NOMO-1 treated with dmso at 0.1 percent for 144 hours (cell line): ENCODE results near the gene PSMD12.
A peak's percentile ranks its signal among the peaks of the same experiment; 100 is the strongest.
"Not testable (repeated sequence)": the region's sequence is repeated elsewhere in the genome, so short reads cannot be mapped to it uniquely, and the experiment has no call there.

Experiments
- DNase-seq: peaks from one replicate; lab custom pipeline; 2025; ENCODE audit not compliant: unreplicated experiment; lab: John Stamatoyannopoulos, UW

PSMD12 gene

DNA sequence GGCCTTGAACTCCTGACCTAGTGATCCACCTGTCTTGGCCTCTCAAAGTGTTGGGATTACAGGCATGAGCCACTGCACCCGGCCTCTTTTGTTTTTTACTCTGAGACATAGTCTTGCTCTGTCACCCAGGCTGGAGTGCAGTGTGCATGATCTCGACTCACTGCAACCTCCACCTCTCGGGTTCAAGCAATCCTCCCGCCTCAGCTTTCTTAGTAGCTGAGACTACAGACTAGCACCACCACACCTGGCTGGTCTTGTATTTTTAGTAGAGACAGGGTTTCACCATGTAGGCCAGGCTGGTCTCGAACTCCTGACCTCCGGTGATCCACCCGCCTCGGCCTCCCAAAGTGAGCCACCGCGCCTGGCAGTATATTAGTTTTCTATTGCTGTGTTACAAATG is 22.2 kb upstream of the PSMD12 start:
- DNase-seq, result not testable (repeated sequence)

DNA sequence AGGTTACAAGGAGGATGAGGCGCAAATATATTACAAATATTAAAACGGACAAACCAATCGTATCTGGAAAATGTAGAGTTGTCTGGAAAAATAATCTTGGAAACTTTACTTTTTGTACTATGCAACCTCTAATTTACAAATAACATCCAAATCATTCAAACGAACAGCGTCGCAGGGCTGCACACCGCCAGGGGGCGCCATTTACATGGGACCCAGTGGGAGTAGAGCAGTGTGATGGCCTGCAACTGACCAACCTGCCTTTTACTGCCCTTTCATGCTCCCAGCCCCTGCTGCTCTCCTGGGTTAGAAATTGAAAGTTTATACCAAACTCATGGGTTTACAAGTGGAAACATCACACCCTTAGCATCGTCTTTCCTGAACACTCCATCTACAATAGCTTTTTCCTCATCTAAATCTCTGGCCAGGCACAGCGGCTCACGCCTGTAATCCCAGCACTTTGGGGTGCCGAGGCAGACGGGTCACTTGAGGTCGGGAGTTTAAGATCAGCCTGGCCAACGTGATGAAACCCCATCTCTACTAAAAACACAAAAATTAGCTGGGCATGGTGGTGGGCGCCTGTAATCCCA is 20.7 kb upstream of the PSMD12 start:
- DNase-seq, result peak; percentile 5

DNA sequence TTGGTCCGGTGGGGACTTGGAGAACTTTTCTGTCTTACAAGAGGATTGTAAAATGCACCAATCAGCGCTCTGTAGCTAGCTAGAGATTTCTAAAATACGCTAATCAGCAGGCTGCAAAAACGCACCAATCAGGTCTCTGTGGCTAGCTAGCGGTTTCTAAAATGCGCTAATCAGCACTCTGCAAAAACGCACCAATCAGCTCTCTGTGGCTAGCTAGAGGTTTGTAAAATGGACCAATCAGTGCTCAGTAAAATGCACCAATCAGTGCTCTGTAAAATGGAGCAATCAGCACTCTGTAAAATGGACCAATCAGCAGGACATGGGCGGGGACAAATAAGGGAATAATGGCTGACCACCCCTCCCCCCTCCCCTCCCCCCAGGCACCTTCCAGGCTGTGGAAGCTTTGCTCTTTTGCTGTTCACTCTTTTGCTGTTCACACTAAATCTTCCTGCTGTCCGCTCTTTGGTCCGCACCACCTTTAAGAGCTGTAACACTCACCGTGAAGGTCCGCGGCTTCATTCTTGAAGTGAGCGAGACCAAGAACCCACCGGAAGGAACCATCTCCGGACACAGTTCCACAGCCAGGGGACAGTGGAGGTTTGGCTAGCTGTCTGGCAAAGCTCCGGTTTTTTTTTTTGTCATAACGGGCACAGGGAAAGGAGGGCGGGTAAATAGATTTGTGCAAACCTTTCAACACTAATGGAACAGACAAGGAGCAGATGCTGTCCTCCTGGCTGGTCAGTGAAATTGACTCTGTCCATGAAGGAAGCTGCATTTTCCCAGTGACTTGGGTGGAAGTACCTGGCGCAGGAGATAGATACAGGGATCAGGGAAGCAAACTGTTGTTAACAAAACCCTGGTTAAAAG is 19.0 kb upstream of the PSMD12 start:
- DNase-seq, result no peak

DNA sequence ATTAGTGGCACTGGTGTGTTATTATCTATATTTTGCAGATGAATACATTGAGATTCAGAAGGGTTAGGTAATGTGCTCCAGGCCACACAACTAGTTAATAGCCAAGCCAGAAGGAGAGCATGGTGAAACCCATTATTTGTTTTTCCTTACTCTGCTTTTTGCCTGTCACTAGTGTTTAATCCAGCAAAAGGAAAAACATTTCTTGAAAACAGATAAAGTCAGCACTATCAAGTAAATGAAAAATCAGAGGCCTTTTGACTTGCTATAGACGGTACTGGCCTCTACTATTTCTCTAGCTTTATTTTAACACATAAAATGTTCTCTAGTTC is 15.5 kb upstream of the PSMD12 start:
- DNase-seq, result no peak

DNA sequence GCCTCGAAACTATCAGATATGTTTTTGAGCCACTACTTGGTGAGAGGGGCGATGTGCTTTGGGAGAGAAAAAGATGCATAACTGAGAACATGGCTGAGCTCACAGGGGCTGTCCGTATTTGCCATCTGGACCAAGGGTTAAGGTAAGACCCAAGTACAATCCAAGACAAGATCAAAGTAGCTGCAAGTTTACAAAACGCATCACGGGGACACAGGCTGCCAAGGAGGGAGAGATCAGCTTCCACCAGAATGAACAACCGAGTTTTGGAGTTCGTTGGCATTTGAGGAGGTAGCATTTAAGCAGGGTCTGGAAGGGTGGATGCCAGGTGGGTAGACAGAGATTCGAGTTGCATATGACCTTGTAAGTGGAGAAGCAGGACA is 12.9 kb upstream of the PSMD12 start:
- DNase-seq, result no peak

DNA sequence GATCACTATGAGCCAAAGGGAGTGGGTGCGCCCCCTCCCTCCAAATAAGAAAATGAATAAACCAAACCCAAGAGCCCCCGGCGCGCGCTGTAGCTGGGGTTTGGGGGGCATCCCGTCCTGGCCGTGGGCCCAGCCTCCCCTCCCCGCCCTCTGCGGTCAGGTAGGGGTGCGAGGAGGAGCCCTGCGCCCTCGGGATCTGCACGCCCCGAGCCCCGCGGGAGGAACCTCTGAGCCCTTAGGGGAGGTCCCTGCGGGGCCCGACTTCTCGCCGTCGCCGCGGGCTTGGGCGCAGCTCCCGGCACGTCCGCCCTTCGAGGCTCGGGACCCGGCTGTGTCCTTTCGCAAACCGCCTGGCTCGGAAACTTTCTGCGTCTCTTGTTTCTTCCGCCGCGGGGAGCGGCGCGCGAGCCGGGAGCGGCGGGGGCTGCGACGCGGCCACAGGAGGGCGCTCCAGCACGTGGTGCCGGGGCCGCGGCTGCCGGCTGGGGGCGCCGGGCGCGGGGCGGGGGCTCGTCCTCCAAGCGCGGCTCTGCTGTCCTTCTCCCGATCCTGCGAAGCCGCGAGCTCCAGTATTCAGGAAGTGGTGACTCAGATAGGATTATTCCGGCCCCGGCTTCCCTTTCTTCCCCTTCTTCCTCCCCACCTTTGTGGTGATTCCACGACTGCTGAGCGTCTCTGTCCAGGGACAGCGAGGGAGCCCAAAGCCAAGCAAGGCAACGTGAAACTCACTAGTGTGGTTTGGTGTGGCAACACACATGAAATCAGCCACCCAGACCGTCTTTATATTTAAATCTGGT is 12.3 kb upstream of the PSMD12 start:
- peak; percentile 58 for DNase-seq

DNA sequence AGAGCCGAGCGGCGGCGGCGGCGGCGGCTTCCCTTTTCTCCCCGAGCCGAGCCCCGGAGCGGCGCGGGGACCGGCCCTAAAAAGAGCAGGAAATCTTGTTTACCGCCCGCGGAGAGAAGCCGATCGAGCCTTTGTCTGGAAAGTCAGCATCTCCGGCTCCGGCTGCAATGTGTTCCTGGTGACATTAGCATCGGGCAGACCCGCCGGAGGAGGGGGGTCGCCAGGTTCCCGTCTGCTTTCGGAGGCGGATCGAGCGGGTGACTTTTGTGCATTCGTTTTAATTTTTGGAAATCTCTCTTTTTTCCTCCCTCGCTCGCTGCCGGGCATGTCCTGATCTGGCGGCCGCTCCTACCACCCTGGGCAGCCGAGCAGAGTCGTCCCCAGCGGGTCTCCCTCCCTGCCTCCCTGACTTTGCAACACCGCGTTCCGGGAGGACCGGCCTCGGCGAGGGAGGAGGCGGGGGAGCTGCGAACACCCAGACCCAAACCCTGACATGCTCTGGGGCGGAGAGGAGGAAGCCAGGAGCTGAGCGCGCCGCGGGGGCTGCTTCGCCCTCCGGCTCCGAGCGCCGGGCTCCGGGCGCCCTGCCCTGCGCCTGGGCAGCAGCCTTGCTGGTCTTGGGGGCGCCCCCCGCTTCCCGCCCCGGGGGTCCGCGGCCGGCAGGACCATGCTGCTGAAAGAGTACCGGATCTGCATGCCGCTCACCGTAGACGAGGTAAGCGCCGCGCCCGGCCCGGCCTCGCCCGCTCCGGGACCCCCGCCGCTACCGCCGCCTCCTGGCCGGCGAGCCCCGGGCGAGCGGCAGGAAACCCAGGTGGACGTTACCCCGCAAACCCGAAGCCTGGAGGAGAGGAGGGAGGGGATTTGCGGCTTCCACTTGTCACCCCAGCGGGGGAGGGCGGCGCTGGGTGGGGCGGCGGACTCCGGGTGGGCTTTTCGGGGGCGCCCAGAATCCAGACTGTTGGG is 11.4 kb upstream of the PSMD12 start:
- no peak for DNase-seq

DNA sequence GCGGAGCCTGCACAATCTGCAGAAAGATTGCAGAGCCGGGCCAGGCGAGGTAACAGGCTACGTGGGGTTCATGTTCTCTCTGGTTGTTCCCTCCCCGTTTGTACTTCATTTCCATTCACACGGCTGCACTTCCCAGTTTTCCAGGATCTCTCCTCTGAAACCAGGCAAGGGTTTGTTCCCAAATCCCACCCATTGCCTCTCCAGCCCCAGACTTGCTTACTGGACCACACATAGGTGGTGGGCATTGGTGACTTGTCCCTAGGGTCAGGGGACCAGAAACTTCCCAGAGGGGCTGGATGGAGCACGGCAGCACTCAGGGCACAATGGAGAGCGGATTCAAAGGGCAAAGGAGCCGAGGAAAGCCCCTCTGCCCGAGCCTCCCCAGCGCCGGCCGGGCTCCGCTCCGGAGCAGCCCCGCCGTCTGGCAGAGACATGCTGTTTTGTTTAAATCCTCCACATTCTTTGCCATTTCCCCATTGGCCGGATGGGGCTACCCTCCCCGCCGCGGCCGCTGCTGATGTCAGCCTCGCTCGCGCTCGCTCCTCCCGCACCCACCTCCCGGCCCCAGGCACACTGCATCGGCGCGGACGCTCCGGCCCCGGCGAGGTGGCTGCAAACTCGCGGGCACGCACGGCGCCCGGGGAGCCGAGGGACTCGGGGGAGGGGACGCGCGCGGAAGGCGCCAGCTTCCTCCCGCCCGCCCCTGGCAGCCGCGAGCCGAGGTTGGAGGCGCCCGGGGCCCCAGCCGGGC is 10.5 kb upstream of the PSMD12 start, which contains the start of gene PITPNC1:
TSS of gene PITPNC1 (plus strand) at position 545 of the 751 bp plus-strand sequence.
- peak; percentile 68 for DNase-seq

DNA sequence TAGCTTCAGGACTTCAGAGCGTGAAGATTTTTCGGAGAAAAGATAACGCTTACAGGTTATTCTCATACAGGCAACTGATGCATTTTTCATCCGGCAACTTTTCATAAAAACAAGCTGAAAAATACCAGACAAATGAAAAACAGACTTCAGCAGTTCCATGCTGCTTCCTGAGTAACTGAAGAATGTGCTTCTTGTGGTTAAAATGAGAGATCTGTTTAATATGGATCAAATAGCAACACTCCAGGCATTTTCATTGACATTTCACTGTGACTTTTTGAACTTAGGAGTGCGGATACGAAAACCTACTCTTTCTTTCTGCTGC is 10.0 kb upstream of the PSMD12 start:
- no peak for DNase-seq

DNA sequence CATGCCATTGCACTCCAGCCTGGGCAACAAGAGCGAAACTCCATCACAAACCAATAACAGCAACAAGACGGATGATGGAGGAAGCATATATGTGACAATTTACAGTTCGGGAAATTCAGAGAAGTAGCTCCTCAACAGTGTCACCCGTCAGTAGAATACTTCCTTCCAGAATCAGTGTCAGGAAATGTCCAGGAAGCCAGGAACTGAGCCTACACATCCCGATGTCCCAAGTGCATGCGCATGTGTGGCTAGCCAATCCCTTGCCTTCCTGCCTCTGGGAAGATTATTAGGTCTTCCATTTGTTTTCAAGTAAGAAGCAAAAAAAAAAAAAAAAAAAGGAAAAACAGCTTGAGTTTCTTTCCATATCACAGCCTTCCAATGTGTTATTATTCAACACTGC is 9.3 kb upstream of the PSMD12 start:
- DNase-seq, result no peak

DNA sequence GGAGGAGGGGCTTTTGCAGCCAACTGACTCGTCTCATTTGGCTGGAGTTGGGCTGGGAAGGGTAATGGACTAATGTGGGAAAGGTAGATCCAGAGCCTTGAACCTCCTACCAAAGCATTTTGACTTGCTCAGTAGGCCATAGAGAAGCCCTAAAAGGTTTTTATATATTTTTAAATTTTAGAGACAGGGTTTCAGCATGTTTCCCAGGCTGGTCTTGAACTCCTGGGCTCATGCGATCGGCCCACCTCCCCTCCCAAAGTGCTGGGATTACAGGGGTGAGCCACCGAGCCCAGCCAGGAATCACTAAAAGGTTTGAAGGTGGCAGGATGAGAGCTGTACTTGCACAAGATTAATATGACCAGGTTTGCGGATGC is 8.7 kb upstream of the PSMD12 start:
- no peak for DNase-seq

DNA sequence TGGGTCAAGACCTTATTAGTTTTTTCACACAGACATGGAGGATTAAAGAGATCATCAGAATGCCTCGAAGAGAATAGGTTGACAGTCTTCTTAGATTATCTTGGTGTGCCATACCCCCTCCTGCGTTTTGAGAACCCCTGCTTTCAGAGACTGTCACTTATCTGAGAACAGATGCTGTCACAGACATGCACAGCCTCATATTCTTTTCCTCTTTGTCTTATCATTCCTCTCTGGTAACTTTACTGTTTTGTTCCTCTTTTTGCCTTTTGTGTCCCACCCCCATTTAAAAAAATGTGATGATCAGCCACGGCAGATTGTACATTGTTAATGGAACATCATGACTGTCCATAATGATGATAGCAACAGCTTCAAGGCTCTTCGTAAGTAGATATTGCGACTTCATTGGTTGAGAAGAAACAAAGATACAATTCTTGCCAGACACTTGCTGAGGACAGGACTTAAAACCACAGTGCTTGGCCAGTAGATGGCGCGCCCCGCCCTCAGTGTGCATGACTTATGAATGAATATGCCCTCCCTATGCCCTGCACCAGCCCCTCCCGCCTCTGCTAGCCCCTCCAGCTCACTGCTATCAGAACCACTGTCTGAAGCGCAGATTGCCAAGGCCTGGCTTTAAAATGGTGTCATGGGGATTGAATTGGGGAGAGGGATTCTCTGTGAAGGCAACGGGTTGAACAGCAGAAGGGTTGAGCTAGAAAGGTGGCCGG is 8.1 kb upstream of the PSMD12 start:
- DNase-seq, result peak; percentile 72

DNA sequence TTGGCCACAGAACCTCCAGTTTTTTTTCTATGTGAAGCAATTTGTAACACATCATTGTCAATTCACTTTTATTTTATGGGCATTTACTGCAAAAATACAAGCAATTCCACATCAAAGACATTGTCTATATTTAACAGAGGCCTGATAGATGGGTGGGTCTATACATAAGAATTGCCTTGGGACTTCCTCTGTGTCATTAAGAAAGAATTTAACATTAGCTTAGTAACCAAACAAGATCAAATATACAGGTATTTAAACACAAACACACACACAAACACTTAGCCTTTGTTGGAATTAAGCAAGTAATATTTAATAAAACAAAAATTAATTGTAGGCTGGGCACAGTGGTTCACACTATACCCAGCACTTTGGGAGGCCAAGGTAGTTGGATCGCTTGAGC is 6.4 kb upstream of the PSMD12 start:
- no peak for DNase-seq

DNA sequence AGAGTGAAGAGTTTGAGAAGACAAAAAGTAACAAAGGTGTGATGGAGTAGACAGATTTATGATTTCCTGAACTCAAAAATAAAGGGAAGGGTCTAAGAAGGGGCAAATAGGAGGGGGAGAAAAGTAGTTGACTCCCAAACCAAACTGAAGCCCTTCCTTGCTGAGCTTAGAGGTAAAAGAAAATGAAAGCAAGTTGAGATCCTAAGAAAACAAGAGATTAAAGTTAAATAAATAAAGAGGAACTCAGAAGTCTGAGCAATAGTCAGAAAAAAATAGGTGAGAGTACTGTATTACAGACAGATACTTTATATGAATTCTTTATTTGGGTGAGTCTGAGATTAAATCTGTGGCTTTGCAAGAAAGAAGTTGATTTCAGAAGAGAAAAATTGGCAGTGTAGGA is 3.3 kb upstream of the PSMD12 start:
- DNase-seq, result no peak

DNA sequence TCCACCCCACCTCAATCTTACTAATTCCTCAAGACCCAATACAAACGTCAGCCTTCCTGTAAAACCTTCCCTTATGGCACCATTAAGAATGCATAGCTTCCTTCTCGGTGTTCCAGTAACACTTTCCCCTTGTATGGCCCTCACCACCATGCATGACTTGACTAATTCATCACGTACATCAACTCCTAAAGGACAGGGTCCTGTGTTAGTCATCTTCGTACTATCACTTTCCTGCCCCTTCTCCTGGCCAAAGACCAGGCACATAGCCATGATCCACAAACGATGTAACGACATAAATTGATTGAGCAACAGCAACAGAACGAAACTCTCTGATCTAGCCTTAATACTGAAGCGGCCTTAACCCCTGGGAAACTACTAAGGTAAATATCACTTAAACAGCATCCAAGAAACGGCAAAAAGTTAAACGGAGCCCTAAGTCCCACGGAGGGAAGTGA is 612 bp downstream of the PSMD12 start:
- peak; percentile 40 for DNase-seq

DNA sequence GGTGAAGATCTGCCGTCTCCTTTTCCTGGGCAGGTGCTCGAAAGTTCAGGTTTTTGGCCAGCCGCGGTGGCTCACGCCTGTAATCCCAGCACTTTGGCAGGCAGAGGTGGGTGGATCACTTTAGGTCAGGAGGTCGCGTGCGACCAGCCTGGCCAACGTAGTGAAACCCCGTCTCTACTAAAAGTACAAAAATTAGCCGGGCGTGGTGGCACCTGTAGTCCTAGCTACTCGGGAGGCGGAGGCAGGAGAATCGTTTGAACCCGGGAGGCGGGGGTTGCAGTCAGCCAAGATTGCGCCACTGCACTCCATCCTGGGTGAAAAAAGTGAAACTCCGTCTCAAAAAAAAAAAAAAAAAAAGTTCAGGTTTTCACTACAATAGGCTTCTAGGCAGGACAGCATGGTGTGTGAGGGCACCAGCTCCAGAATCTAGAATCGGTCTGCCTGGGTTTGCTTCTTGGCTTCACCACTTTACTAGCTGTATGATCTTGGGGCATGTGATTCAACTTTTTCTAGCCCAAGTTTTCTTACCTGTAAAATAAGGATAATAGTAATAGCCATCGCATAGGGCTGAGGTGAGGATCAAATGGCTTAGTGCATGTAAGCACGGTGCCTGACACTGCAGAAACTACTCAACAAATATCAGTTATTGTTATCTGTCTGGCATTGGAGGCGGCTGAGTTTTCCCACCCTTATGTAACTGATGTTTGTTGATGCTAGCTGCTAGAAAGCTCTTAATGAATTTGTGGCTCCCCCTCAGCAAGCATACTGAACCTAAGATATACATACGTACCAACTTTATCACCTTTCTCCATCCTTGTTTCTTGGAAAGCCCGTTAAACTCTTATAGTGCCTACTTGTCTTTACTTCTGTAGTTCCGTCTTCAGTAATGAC is 1.3 kb downstream of the PSMD12 start:
- no peak for DNase-seq

DNA sequence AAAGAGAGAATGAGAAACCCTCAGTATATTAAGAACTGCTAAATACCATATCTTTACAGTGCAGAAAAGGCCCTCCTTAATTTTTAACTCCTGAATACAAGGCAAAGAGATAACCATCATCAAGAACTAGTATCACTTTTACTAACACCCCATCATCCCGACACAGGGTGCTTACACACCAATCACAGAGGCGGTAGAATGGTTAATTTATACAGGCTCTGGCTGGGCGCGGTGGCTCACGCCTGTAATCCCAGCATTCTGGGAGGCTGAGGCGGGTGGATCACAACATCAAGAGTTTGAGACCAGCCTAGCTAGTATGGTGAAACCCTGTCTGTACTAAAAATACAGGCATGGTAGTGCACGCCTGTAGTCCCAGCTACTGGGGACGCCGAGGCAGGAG is 4.2 kb downstream of the PSMD12 start:
- no peak for DNase-seq

DNA sequence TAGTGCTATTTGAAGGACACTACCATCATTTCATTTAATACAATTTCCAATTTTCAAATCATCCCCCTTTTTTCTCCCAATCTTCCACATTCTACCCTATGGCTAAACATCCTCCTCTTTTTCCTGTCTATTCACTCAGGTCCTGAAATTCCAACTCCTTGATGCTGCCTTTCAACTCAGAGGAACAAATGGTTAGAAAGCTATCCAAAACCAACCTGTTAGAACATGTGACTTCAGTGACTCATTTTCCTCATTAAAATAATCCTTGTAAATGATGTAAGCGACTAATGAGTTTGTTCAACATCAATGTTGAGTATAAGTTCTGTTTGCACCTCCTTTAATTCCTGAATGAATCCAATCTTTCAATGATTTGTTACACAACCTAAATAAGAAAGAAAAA is 5.5 kb downstream of the PSMD12 start:
- no peak for DNase-seq
